ENCODE data around the gene PPIF.

The PPIF gene

GRCh38 chr10:79347226-79347893 lies at the start of gene PPIF:
PPIF (plus strand) TSS chr10:79347469; CDS start chr10:79347549, 80 bp downstream.
- H3K9ac ChIP-seq: peak within 1 kb of the TSS; percentile 98
- peak within 1 kb of the TSS; percentile 97 for H3K4me2 ChIP-seq
- H3K4me1 ChIP-seq: peaks cover 45% of the 10 kb centered on the region
- peak within 1 kb of the TSS; percentile 98 for H3K27ac ChIP-seq
- peak within 1 kb of the TSS; percentile 97 for H3K4me3 ChIP-seq
- H3K9me3 ChIP-seq: no peaks in the 10 kb centered on the region
- TF ChIP-seq Cebpa-rat (IDR thresholded peaks at IDR 0.05): no peak
- no peaks in the 10 kb centered on the region for H3K27me3 ChIP-seq
- H4K20me1 ChIP-seq: peaks cover 44% of the 10 kb centered on the region
- H3K36me3 ChIP-seq: peaks cover 38% of the 10 kb centered on the region

- no peak overlapping the region for H3K4me2 ChIP-seq
- no peak overlapping the region for H3K27ac ChIP-seq
- peaks cover 93% of the 10 kb centered on the region for H4K20me1 ChIP-seq
- H3K9me3 ChIP-seq: no peaks in the 10 kb centered on the region
- H3K4me1 ChIP-seq: peaks cover 18% of the 10 kb centered on the region
- H3K4me3 ChIP-seq: no peak overlapping the region
- no peaks in the 10 kb centered on the region for H3K27me3 ChIP-seq
- no peak overlapping the region for H3K9ac ChIP-seq
- peaks cover 99% of the 10 kb centered on the region for H3K36me3 ChIP-seq
- no peak for TF ChIP-seq Cebpa-rat (IDR thresholded peaks at IDR 0.05)
Measured at GRCh38 chr10:79298403-79299244, 48.6 kb upstream of the PPIF start.

DNA sequence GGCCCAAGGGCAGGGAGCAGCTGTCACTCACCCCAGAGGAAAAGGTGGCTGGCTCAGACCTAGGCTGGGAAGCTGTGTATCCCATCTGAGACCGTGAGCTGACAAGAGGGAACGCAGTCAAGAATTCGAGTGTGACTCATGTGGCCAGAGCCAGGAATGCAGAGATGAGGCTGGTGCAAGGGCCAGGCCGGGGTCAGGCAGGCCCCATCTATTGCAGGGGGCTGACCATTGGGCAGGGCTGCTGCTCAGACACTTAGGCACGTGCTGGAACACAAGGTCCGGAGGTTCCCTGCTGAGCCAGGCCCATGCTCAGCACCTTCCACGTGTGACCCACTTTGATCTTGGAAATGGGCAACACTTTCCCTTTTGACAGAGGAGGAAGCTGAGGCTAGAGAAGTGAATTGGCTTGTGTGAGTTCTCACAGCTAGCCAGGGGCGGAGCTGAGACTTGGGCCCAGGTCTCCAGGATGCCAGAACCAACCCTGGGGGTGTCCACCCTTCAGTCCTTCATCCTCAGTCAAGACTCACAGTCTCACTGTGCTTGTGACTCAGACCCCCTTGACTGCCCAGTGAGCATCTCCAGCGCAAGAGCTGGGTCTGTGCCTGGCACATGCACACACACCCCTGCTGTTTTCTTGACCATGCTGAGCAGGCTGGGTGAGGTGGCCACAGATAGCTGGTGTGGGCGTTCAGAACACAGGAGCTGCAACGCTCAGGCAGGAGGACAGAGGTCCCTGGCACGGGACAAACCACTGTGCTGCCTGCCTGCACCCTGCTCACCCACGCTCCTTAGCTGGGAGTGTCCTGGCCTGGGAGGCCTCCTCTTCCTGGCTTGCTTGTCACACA lies 47.6 kb upstream of the PPIF start:
- Histone ChIP-seq H4K20me1 (peaks cover 93% of the 10 kb centered on the region), H3K27me3 (no peaks in the 10 kb centered on the region), H3K9ac (no peak overlapping the region), H3K27ac (no peak overlapping the region), H3K4me1 (peaks cover 8% of the 10 kb centered on the region; the same call in 1 of the 2 replicates), H3K9me3 (no peaks in the 10 kb centered on the region), H3K36me3 (peaks cover 99% of the 10 kb centered on the region), H3K4me2 (no peak overlapping the region), H3K4me3 (no peak overlapping the region)
- TF ChIP-seq Cebpa-rat (IDR thresholded peaks at IDR 0.05): no peak

DNA sequence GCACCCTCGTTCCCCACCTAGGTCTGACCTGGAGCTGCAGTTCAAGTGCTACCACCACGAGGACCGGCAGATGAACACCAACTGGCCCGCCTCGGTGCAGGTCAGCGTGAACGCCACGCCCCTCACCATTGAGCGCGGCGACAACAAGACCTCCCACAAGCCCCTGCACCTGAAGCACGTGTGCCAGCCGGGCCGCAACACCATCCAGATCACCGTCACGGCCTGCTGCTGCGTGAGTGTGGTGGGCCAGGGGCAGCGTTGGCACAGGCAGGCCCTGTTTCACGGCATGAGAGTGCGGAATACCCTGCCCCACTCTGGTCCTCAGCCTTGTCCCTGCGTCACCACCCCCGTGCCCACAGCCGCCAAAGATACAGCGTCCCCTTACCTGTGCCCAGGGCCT lies 46.6 kb upstream of the PPIF start:
- H3K4me1 ChIP-seq: no peaks in the 10 kb centered on the region
- H3K27me3 ChIP-seq: no peaks in the 10 kb centered on the region
- H4K20me1 ChIP-seq: peaks cover 93% of the 10 kb centered on the region
- H3K4me3 ChIP-seq: no peak overlapping the region
- no peak overlapping the region for H3K27ac ChIP-seq
- H3K36me3 ChIP-seq: peaks cover 99% of the 10 kb centered on the region
- H3K4me2 ChIP-seq: no peak overlapping the region
- H3K9ac ChIP-seq: no peak overlapping the region
- TF ChIP-seq Cebpa-rat (IDR thresholded peaks at IDR 0.05): no peak
- no peaks in the 10 kb centered on the region for H3K9me3 ChIP-seq

DNA sequence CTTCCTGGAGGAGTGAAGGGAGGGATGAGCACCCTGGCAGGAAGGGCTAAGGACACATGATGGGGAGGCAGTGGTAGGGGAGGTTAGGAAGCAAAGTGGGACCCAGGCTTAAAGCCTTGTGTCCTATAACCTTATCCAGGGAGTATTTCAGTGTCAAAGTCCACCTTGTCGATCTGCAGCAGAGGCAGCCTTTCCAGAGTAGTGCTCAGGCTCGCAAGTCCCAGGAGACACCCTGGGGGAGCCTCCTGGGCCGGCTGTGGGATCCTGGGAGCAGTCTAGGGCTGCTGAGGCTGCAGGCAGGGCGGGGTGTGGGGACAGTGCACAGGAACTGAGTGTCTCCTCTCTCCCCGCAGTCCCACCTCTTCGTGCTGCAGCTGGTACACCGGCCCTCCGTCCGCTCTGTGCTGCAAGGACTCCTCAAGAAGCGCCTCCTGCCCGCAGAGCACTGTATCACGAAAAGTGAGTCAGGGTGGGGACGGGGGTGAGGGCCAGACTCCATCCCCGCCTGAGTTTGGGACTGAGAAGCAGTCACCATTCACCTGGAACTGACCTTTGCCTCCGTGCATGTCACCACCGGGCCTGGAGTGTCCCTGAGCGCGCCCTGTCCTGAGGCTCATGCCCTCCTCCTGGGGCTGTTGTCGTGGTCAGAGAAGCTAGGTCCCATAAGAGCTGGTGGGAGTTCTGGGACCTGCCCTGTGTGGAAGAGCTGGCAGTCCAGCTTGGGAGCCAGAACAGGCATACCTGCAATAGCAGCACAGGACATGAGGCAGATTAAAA lies 45.3 kb upstream of the PPIF start:
- TF ChIP-seq Cebpa-rat (IDR thresholded peaks at IDR 0.05): no peak
- no peak overlapping the region for H3K27ac ChIP-seq
- H3K9ac ChIP-seq: no peak overlapping the region
- H4K20me1 ChIP-seq: peaks cover 94% of the 10 kb centered on the region
- H3K9me3 ChIP-seq: no peaks in the 10 kb centered on the region
- no peaks in the 10 kb centered on the region for H3K4me1 ChIP-seq
- H3K36me3 ChIP-seq: peaks cover 99% of the 10 kb centered on the region
- no peaks in the 10 kb centered on the region for H3K27me3 ChIP-seq
- H3K4me3 ChIP-seq: no peak overlapping the region
- no peak overlapping the region for H3K4me2 ChIP-seq

- Histone ChIP-seq H3K36me3 (peaks cover 99% of the 10 kb centered on the region), H3K9ac (no peak overlapping the region), H3K27me3 (no peaks in the 10 kb centered on the region), H3K4me3 (no peak overlapping the region), H3K4me1 (peaks cover 11% of the 10 kb centered on the region), H3K27ac (no peak overlapping the region), H4K20me1 (peaks cover 92% of the 10 kb centered on the region), H3K4me2 (no peak overlapping the region), H3K9me3 (no peaks in the 10 kb centered on the region)
- no peak for TF ChIP-seq Cebpa-rat (IDR thresholded peaks at IDR 0.05)
Measured at GRCh38 chr10:79303631-79304478, 43.4 kb upstream of the PPIF start.

DNA sequence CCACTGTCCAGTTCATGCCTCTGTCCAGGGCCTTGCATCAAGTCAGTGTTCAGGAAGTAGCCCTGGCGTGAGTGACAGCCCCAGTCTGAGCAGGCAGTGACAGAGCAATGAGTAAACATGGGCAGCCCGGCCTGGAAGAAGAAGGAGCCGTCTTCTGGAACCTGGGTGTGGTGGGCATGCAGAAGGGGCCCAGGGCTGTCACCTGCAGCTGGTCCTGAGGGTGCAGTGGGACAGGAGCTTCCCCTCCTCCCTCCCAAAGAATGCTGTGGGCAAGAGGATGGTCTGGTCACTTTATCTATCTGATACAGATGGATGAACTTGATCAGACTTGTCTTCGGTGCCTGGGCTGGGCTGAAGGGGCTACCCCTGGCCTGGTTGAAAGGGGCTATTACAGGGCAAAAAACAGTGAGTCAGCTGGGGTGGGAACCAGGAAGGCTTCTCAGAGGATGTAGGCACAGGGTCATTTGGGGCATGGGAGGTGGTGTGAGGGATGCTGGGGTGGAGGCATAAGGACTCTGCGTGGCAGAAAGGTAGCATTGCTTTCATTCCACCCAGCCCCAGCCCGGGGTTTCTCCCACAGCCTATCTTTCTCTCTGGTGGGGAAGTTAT lies 42.7 kb upstream of the PPIF start:
- H3K36me3 ChIP-seq: peaks cover 99% of the 10 kb centered on the region
- H3K27me3 ChIP-seq: no peaks in the 10 kb centered on the region
- H4K20me1 ChIP-seq: peaks cover 92% of the 10 kb centered on the region

GRCh38 chr10:79305515-79305914 lies 41.8 kb upstream of the PPIF start:
- Histone ChIP-seq H3K36me3 (peaks cover 99% of the 10 kb centered on the region), H3K4me2 (no peak overlapping the region), H3K27me3 (no peaks in the 10 kb centered on the region), H3K4me3 (no peak overlapping the region), H3K9me3 (no peaks in the 10 kb centered on the region), H3K27ac (no peak overlapping the region), H4K20me1 (peaks cover 92% of the 10 kb centered on the region), H3K9ac (no peak overlapping the region), H3K4me1 (peaks cover 19% of the 10 kb centered on the region)
- no peak for TF ChIP-seq Cebpa-rat (IDR thresholded peaks at IDR 0.05)

More for the DNA sequence above, 42.7 kb upstream of the PPIF start:
- Histone ChIP-seq H3K4me3 (no peak overlapping the region), H3K9ac (no peak overlapping the region), H3K27ac (no peak overlapping the region), H3K4me1 (peaks cover 18% of the 10 kb centered on the region), H3K9me3 (no peaks in the 10 kb centered on the region), H3K4me2 (no peak overlapping the region)
- TF ChIP-seq Cebpa-rat (IDR thresholded peaks at IDR 0.05): no peak

Data from BLaER1 (cell line).